ENCODE measurements around the gene TENT4A. TPM values are rescaled to one million over a fixed set of nuclear protein-coding genes. Genes with fewer than 3 reads are reported as not detected.

Gene TENT4A
- total and polyA plus RNA-seq, 8 donors, result 17.1 to 38.2 (median 31.4) TPM

Other genes starting within 250 kb of the TENT4A start
- 10 to 100 TPM; 37.5 to 49.5 TPM for gene NSUN2, start 80.4 kb upstream of the TENT4A start, total RNA-seq
- gene NSUN2, start 80.4 kb upstream of the TENT4A start, polyA plus RNA-seq (ENCODE audit: insufficient read length in 6 of 6), result 10 to 100 TPM; 52.6 to 93.9 (median 61.4) TPM
- 10 to 100 TPM; 10.1 to 14.5 TPM for gene SRD5A1, start 80.0 kb upstream of the TENT4A start, total RNA-seq
- gene SRD5A1, start 80.0 kb upstream of the TENT4A start, polyA plus RNA-seq (ENCODE audit: insufficient read length in 6 of 6), result 10 to 100 TPM in 5 of 6 donors, 1 to 10 TPM in 1; 10.0 to 13.6 (median 12.5) TPM

Data from left lung (tissue), 8 donors.